A375 (cell line): ENCODE data around the gene TMEM100. TPM values are rescaled to one million over a fixed set of nuclear protein-coding genes. Genes with fewer than 3 reads are reported as not detected.

Experiments
- total RNA-seq: library from RNA; depleted of rRNA; stranded (reverse); fragments of >200 nt; shearing (Covaris generic); gene quantifications from 2 replicates; pipeline ENCODE4 v1.2.3, GENCODE V29; 2014; rRNA removed

TMEM100 gene
- total RNA-seq = not detected in 2 replicates

GRCh38 chr17:55722742-55723487 is at the start of gene TMEM100:
Gene TMEM100, minus strand, starts transcription at chr17:55722864. Its CDS starts 1,794 bp downstream, at chr17:55721070.

GRCh38 chr17:55750750-55751657 is 28.3 kb upstream of the TMEM100 start, which contains the start of gene PCTP:
Gene PCTP, plus strand, starts transcription at chr17:55751051. Its CDS starts 53 bp downstream, at chr17:55751104.

Other genes starting within 250 kb of the TMEM100 start
- gene SMIM36, start 211.4 kb downstream of the TMEM100 start, total RNA-seq = not detected in 2 replicates
- gene PCTP, start 28.2 kb upstream of the TMEM100 start, total RNA-seq = 11.9 and 12.0 TPM in 2 replicates